Astrocyte of the hippocampus (primary cell): ENCODE data around the gene ZNF316.

Experiments used
- DNase-seq: peaks from one replicate; pipeline ENCODE4 v3.0.0; 2011; ENCODE audit warnings: low read depth, low spot score

The ZNF316 gene

GRCh38 chr7:6636741-6637543, at the start of gene ZNF316:
Gene ZNF316 (plus strand): TSS chr7:6637318. CDS start chr7:6642410, 5,092 bp downstream.
- peak; percentile 78 for DNase-seq

GRCh38 chr7:6588566-6588965, 48.6 kb upstream of the ZNF316 start:
- DNase-seq = no peak

- no peak for DNase-seq
Measured at GRCh38 chr7:6589151-6589828, 47.8 kb upstream of the ZNF316 start.

DNA sequence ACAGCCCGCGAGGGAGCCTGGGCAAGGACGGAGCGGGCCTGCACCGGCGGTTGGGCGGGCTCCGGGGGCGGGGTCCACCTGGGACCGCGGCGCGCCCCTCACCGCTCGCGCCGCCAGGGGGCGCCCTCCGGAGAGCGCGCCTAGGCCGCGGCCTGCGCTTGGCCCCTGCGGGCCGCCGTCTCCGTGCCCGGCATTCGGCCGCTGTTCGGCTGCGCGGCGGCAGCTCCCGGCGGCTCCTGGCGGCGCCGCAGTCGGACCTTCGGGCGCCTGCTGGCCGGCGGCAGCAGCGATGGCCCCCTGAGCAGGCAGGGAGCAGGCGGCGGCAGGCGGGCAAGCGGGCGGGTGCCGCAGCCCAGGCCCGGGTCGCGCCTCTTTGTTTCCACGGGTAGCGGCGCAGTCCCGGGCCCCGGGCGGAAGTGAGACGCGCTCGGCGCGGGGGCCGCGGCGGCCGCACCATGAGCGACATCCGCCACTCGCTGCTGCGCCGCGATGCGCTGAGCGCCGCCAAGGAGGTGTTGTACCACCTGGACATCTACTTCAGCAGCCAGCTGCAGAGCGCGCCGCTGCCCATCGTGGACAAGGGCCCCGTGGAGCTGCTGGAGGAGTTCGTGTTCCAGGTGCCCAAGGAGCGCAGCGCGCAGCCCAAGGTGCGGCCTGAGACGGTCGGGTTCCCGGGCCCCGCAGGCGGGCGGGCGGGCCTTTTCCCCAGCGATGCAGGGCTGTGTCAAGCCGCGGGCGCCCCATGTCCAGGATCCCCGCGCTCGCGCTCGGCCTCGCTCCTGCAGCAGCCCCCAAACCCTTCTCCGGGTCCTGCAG, 47.1 kb upstream of the ZNF316 start, which contains the start of gene INTS15:
INTS15 (plus strand) TSS at position 193 of the 816 bp plus-strand sequence; CDS start at position 456, 263 bp downstream.
- DNase-seq = peak; percentile 96

GRCh38 chr7:6590645-6591110, 46.4 kb upstream of the ZNF316 start:
- no peak for DNase-seq

DNA sequence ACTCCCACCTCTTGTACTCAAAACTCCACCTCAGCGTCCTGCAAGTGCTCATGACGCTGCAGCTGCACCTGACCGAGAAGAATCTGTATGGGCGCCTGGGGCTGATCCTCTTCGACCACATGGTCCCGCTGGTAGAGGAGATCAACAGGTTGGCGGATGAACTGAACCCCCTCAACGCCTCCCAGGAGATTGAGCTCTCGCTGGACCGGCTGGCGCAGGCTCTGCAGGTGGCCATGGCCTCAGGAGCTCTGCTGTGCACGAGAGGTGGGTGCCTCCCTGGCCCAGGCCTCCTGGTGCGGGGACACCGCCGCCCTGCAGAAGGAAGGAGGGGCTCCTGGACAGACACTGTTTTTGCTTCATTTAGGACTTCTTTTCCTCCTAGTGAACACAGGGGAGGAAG, 37.0 kb upstream of the ZNF316 start:
- DNase-seq = no peak

GRCh38 chr7:6604458-6604857, 32.7 kb upstream of the ZNF316 start:
- no peak for DNase-seq

- no peak for DNase-seq
Measured at GRCh38 chr7:6606866-6607583, 30.1 kb upstream of the ZNF316 start.

- no peak for DNase-seq
Measured at GRCh38 chr7:6607651-6608051, 29.5 kb upstream of the ZNF316 start.

GRCh38 chr7:6608081-6608480, 29.0 kb upstream of the ZNF316 start:
- DNase-seq = no peak

DNA sequence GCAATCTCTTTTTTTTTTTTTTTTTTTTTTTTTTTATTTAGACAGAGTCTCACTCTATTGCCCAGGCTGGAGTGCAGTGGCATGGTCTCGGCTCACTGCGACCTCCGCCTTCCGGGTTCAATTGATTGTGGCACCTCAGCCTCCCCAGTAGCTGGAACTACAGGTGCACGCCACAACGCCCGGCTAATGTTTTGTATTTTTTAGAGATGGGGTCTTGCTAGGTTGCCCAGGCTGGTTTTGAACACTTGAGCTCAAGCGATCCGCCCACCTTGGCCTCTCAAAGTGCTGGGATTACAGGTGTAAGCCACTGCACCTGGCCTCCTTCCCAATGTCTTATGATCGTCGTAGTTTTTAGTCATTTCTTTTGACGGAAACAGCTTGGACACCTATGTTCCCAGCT, 28.3 kb upstream of the ZNF316 start:
- no peak for DNase-seq

- no peak for DNase-seq
Measured at GRCh38 chr7:6612819-6613218, 24.3 kb upstream of the ZNF316 start.

- DNase-seq = no peak
Measured at GRCh38 chr7:6613706-6614105, 23.4 kb upstream of the ZNF316 start.

GRCh38 chr7:6614953-6615722, 22.0 kb upstream of the ZNF316 start, which contains the start of gene ZNF853:
Gene ZNF853 (plus strand): TSS chr7:6615610. CDS start chr7:6616175, 565 bp downstream.
- DNase-seq = peak; percentile 46

GRCh38 chr7:6615723-6616555, 21.2 kb upstream of the ZNF316 start:
- DNase-seq = peak; percentile 53

DNA sequence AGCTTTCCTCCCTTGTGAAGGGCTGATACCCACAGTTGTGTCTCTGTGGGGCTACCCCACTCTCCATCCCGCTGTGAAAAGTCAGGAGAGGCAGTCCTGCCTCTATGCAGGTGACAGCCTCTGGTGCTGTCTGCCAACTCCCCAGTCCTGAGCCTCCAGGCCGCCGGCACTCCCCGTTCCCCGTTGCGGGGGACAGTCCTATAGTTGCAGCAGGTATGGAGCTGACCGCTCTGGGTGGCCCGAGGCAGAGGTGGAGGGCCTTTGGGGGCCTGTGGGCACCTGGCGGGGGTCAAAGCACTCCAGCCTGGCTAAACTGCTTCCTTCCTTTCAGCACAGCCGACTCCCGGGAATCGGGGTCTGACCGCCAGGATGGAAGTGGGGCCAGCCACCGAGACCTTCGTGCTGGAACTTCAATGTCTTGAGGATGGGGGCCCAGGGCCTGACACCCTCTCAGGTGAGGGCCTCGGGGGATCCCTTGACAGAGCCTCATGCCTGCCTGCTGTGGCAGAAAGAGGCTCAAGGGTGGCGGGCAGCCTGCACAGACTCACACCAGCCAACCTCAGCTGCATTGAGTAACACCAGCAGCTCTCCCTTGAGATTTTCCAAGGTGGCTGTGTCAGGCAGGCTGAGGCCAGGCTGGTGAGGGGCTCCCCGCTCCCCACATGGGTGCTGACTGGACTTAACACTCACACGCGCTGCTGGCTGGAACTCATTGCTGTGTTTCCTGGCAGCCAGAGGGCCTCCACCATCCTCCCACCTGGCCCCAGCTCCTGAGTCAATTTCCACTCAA, 20.1 kb upstream of the ZNF316 start:
- DNase-seq = no peak

DNA sequence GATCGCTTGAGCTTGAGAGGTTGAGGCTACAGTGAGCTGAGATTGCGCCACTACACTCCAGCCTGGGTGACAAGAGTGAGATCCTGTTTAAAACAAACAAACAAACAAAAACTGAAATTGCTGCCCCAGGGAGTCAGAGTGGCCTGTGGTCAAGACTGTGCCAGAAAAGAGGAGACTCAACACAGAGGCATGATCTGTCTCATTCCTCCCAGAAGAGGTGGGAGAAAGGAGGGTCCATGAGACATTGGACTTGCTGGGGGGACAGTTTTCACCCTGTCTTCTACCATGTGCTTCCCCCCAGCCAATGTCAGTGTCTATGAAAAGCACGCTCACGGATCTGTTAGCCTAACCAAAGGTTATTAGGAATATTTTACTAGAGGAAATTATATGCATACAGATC, 18.5 kb upstream of the ZNF316 start:
- DNase-seq = peak; percentile 26

DNA sequence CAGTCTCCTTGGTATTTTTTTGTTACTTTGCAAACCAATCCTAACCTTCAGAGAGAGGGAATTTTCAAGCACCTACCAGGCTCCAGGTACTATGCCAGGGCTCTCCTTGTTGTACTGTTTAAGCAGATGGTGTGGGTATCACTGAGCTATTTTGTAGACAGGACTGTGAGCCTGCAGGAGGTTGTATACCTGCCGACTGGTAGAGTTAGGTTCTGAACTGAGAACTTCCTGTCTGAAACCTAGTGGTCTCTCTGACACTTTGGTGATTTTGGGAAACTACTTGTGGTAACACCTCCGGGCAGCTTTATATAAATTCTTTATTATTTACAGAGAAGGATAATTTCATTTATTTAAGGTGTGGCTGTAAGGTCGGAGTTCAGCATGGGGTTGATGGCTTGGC, 17.2 kb upstream of the ZNF316 start:
- no peak for DNase-seq
